Stomach (tissue), 9 donors: ENCODE data around the gene CDC73. TPM values are rescaled to one million over a fixed set of nuclear protein-coding genes. Genes with fewer than 3 reads are reported as not detected.
"Not testable (repeated sequence)": the region's sequence is repeated elsewhere in the genome, so short reads cannot be mapped to it uniquely, and the experiment has no call there.

Experiments
- DNase-seq, 2 donors: peaks; one replicate each; pipeline versions ENCODE4 v3.0.0 to v3.0.0-alpha.2; 2013 to 2019
- H3K27ac ChIP-seq, 5 donors: fragments of 200-600 bp in 4 of 5; sonication (generic) in 4 of 5; one replicate each; pipeline ENCODE4 v1.5.1; 2013 to 2019; ENCODE audit warnings: mild to moderate bottlenecking in 1 of 5, moderate library complexity in 1 of 5
- H3K27me3 ChIP-seq, 3 donors: fragments of 200-600 bp; sonication (generic); one replicate each; pipeline ENCODE4 v1.5.1; 2017 to 2019; ENCODE audit warnings: mixed run types in 1 of 3
- H3K36me3 ChIP-seq, 4 donors: fragments of 200-600 bp; sonication (generic); 1 replicate in 3 of 4; 2 replicates in 1 of 4; pipeline ENCODE4 v1.5.1; 2016 to 2019
- H3K4me1 ChIP-seq, 4 donors: fragments of 200-600 bp; sonication (generic); one replicate each; pipeline ENCODE4 v1.5.1; 2016 to 2019
- H3K4me3 ChIP-seq, 4 donors: fragments of 200-600 bp; sonication (generic) in 3 of 4; one replicate each; pipeline ENCODE4 v1.5.1; 2016 to 2019; ENCODE audit warnings: mild to moderate bottlenecking in 1 of 4
- H3K9me3 ChIP-seq, 4 donors: fragments of 200-600 bp; sonication (generic); one replicate each; pipeline ENCODE4 v1.5.1; 2016 to 2019
- CTCF ChIP-seq, 7 experiments: fragments of 450-650 bp in 4 of 7; fragments of 200-600 bp in 3 of 7; sonication (generic) in 3 of 7; IDR thresholded peaks; one replicate each; pipeline ENCODE4 v1.5.1; 2016 to 2019; ENCODE audit warnings: antibody characterized with exemption in 7 of 7, control low read depth in 2 of 7, mild to moderate bottlenecking in 1 of 7
- EP300 ChIP-seq: sonication (generic); formaldehyde crosslinking; IDR thresholded peaks from one replicate; pipeline ENCODE4 v1.6.1; 2017; ENCODE audit warnings: antibody characterized with exemption
- POLR2A ChIP-seq, 4 donors: fragments of 450-650 bp; IDR thresholded peaks; one replicate each; pipeline ENCODE4 v1.6.1; 2016; ENCODE audit warnings: antibody characterized with exemption in 4 of 4, control low read depth in 2 of 4, mild to moderate bottlenecking in 1 of 4, moderate library complexity in 1 of 4
- POLR2AphosphoS5 ChIP-seq, 3 donors: sonication (generic); formaldehyde crosslinking; IDR thresholded peaks; one replicate each; pipeline ENCODE4 v1.6.1; 2016; ENCODE audit warnings: antibody characterized with exemption in 3 of 3
- WGBS, 5 donors: extraction: QIAGEN DNeasy Blood & Tissue Kit in 3 of 5; methylation state at CpG; one replicate each; pipeline versions ENCODE4 v1.1.5 to v1.1.7; 2013 to 2018; 5-methylcytosine and 5-hydroxymethylcytosine counted together
- intact Hi-C: fragments of 100-400 bp; cut with DNase I; formaldehyde crosslinking; loops from one replicate; pipeline ENCODE4 v1.15.1; 2023; ENCODE audit warnings: low total_unique reads
- polyA plus RNA-seq, 3 donors: library from polyadenylated mRNA; stranded (reverse); fragments of 200-250 nt; gene quantifications; one replicate each; pipeline ENCODE4 v1.2.3, GENCODE V29; 2013
- total RNA-seq, 5 donors: library from RNA; depleted of rRNA; stranded (reverse); fragments of >200 nt; gene quantifications; one replicate each; pipeline versions ENCODE4 v1.1.0 to v1.2.3, GENCODE V29; 2014 to 2016
- donor health status: healthy with polysubstance abuse.
- donor health status: Bipolar disorder and iron deficiency.
- donor health status: healthy.

Gene CDC73
- total and polyA plus RNA-seq, 8 donors, result 6.7 to 75.9 (median 20.1) TPM

DNA sequence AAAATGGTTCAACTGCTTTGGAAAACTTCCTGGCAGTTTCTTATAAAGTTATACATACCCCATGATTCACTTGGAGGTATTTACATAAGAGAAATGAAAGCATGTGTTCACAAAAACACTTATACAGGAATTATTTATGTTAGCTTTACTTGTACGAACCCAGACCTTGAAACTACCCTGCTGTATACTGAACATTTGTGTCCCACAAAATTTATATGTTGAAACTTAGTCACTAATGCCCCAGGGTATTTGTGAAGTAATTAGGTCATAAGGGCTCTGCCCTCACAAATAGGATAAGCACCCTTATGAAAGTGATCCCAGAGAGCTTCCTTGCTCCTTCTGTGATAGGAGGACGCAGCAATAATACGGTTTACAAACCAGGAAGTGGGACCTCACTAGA is 107.3 kb downstream of the CDC73 start:
- Histone ChIP-seq H3K27me3 (no peaks in the 10 kb centered on the region), H3K27ac (no peak overlapping the region), H3K4me3 (no peak overlapping the region), H3K4me1 (peaks cover 0 to 7% (median 0%) of the 10 kb centered on the region in 4 donors), H3K9me3 (no peaks in the 10 kb centered on the region), H3K36me3 (peaks cover 0 to 18% (median 10%) of the 10 kb centered on the region in 4 donors)
- intact Hi-C loops, result no loop called here
- WGBS, 5 donors, result 81 to 88% (median 85%) methylated on average over 3 of the region's 3 CpGs
- TF ChIP-seq POLR2A (IDR thresholded peaks at IDR 0.05) (no peak), EP300 (no peak), POLR2AphosphoS5 (IDR thresholded peaks at IDR 0.05) (no peak), CTCF (IDR thresholded peaks at IDR 0.05) (no peak)
- no peak for DNase-seq

DNA sequence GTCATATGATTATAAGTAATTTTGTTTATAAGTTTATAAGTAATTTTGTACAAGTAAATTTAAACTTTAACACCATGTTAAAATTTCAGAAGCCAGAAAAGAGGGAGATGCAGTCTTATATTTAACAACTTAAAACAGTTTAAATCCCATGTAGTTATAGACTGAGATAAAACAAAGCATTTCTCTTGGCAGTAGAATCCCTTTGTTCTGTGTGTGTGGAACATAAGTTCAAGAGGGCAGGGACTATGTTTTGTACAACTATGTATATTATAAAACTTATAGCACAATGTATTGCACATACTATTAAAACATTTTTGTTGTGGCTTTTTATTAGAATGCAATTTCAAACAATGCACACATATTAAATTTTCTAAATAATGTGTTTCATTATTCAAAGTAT is 109.3 kb downstream of the CDC73 start:
- H3K27ac ChIP-seq, intact Hi-C loops, H3K9me3 ChIP-seq, H3K27me3 ChIP-seq, H3K4me1 ChIP-seq, H3K4me3 ChIP-seq, DNase-seq: not testable (repeated sequence)
- peaks cover 0 to 22% (median 15%) of the 10 kb centered on the region in 4 donors for H3K36me3 ChIP-seq

- Histone ChIP-seq H3K27ac (no peak overlapping the region), H3K4me1 (peaks cover 0 to 3% (median 0%) of the 10 kb centered on the region in 4 donors), H3K4me3 (no peak overlapping the region), H3K9me3 (no peaks in the 10 kb centered on the region), H3K36me3 (peaks cover 0 to 51% (median 42%) of the 10 kb centered on the region in 4 donors), H3K27me3 (no peaks in the 10 kb centered on the region)
- 76 to 91% (median 80%) methylated on average over 1 of the region's 1 CpG for WGBS, 5 donors
- DNase-seq, result peak in 1 of 2 donors; percentile 21
- intact Hi-C loops, result no loop called here
- no peak for TF ChIP-seq POLR2A (IDR thresholded peaks at IDR 0.05)
- no peak for TF ChIP-seq EP300
- TF ChIP-seq CTCF (IDR thresholded peaks at IDR 0.05), result no peak
- TF ChIP-seq POLR2AphosphoS5 (IDR thresholded peaks at IDR 0.05), result no peak
These were observed 112.7 kb downstream of the CDC73 start for GRCh38 chr1:193234530-193234929.

- TF ChIP-seq EP300 (no peak), POLR2AphosphoS5 (IDR thresholded peaks at IDR 0.05) (no peak), CTCF (IDR thresholded peaks at IDR 0.05) (no peak), POLR2A (IDR thresholded peaks at IDR 0.05) (no peak)
- 85 to 92% (median 87%) methylated on average over 15 of the region's 15 CpGs for WGBS, 5 donors
- no peak overlapping the region for H3K27ac ChIP-seq
- H3K9me3 ChIP-seq, result no peaks in the 10 kb centered on the region
- no peaks in the 10 kb centered on the region for H3K27me3 ChIP-seq
- H3K4me1 ChIP-seq, result no peaks in the 10 kb centered on the region
- DNase-seq, result no peak
- H3K36me3 ChIP-seq, result peaks cover 0 to 56% (median 47%) of the 10 kb centered on the region in 4 donors
- no peak overlapping the region for H3K4me3 ChIP-seq
- intact Hi-C loops, result no loop called here
These were observed 115.6 kb downstream of the CDC73 start for GRCh38 chr1:193237381-193237978.

- no peak overlapping the region for H3K4me3 ChIP-seq
- DNase-seq, result no peak
- no peak for TF ChIP-seq POLR2A (IDR thresholded peaks at IDR 0.05)
- no peak for TF ChIP-seq CTCF (IDR thresholded peaks at IDR 0.05)
- no peak for TF ChIP-seq EP300
- no peak for TF ChIP-seq POLR2AphosphoS5 (IDR thresholded peaks at IDR 0.05)
- intact Hi-C loops, result no loop called here
- H3K9me3 ChIP-seq, result no peaks in the 10 kb centered on the region
- WGBS, 5 donors, result 93 to 100% (median 97%) methylated on average over 1 of the region's 1 CpG
- H3K27ac ChIP-seq, result no peak overlapping the region
- H3K4me1 ChIP-seq, result no peaks in the 10 kb centered on the region
- H3K36me3 ChIP-seq, result peaks cover 0 to 48% (median 37%) of the 10 kb centered on the region in 4 donors
- H3K27me3 ChIP-seq, result no peaks in the 10 kb centered on the region
These were observed 118.8 kb downstream of the CDC73 start for GRCh38 chr1:193240609-193241008.
